ENCODE measurements around the gene TIPRL. TPM values are rescaled to one million over a fixed set of nuclear protein-coding genes. Genes with fewer than 3 reads are reported as not detected.

The TIPRL gene
- total and polyA plus RNA-seq, 2 of the 8 experiments (the other 6 are each of a cell fraction or from before 2014, with no cell fraction given), result 8.1 to 27.4 TPM

DNA sequence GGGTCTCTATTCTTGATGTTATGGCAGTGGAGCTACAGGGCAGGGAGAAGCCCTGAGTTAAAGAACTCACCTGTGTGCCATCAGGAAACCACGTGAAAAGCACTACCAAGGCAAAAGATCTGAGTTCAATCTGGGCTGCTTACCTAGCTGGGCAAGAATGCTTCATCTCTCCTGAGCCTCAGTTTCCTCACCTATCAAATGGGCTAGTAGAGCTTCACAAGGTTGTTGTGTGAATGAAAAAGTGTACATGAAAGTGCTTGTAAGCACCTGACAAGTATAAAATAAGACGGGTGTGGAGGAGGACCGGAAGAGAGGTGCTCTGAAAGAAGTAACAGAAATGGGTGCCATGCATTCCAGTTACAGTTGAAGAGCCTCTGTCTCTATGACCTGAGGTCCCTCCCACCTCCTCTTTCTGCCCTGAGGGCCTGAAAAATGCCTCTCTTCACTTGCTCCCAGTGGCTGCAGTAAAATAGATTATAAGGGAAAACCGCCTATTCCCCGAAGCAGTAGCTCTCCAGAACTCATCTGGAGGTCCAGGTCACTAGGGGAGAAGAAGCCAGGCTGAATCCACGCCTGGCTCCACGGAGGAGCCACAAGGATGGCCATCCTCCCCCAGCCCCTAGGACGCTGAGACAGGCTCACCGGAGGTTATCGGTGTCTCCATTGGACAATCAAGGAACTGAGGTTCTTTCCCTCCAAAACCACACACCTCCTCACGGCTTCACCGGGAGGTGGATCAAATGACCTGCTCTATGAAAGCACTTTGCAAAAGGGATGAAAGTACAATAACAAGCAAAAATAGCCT is 43.4 kb upstream of the TIPRL start (continued):
- TF ChIP-seq KDM4A (IDR thresholded peaks at IDR 0.05; ENCODE audit: low read depth, low read length, severe bottlenecking) (no peak), EGR1 (IDR thresholded peaks at IDR 0.05; ENCODE audit: borderline replicate concordance, low read depth, low read length) (no peak), POLR2A (IDR thresholded peaks at IDR 0.05; ENCODE audit: control extremely low read depth in 1 of 2, low read depth in 2 of 2, low read length in 2 of 2) (0 out of 3 replicates have a peak, but pooled peaks of 1 of the 2 experiments have one; percentile 15), BCL11A (IDR thresholded peaks at IDR 0.05; ENCODE audit: low read depth in 2 of 2, low read length in 2 of 2) (no peak)
